H9 (cell line): Measurements from ENCODE around the gene CDH13. TPM values are rescaled to one million over a fixed set of nuclear protein-coding genes. Genes with fewer than 3 reads are reported as not detected.
A peak's percentile ranks its signal among the peaks of the same experiment; 100 is the strongest.

Experiments
- DNase-seq: peaks from one replicate; pipeline ENCODE4 v3.0.0-alpha.2; 2017
- H2AFZ ChIP-seq: one replicate; pipeline ENCODE4 v1.6.1; 2013; ENCODE audit warnings: mild to moderate bottlenecking, low read length, control low read depth, moderate library complexity
- H2AK5ac ChIP-seq: 2 replicates; pipeline ENCODE4 v1.6.1; 2013; ENCODE audit warnings: low read length, control low read depth, mixed read lengths; ENCODE audit not compliant: insufficient read length
- H2BK120ac ChIP-seq: one replicate; pipeline ENCODE4 v1.6.1; 2013; ENCODE audit warnings: low read depth, mild to moderate bottlenecking, low read length, control low read depth, inconsistent platforms; ENCODE audit not compliant: poor library complexity, severe bottlenecking
- H2BK12ac ChIP-seq: 2 replicates; pipeline ENCODE4 v1.6.1; 2013; ENCODE audit warnings: low read length, control low read depth, mixed read lengths, low read depth; ENCODE audit not compliant: insufficient read length
- H2BK15ac ChIP-seq: 2 replicates; pipeline ENCODE4 v1.6.1; 2013; ENCODE audit warnings: low read depth, low read length, control low read depth
- H2BK20ac ChIP-seq: one replicate; pipeline ENCODE4 v1.6.1; 2013; ENCODE audit warnings: low read depth, mild to moderate bottlenecking, low read length, control low read depth, inconsistent platforms; ENCODE audit not compliant: poor library complexity, severe bottlenecking
- H2BK5ac ChIP-seq: 2 replicates; pipeline ENCODE4 v1.6.1; 2013; ENCODE audit warnings: low read length, control low read depth, mixed read lengths; ENCODE audit not compliant: insufficient read length
- H3K14ac ChIP-seq: 2 replicates; pipeline ENCODE4 v1.6.1; 2013; ENCODE audit warnings: low read length, control low read depth; ENCODE audit not compliant: insufficient read depth
- H3K18ac ChIP-seq: 2 replicates; pipeline ENCODE4 v1.6.1; 2013; ENCODE audit warnings: low read depth, mild to moderate bottlenecking, mixed read lengths, low read length, control low read depth; ENCODE audit not compliant: insufficient read length
- H3K23ac ChIP-seq: 2 replicates; pipeline ENCODE4 v1.6.1; 2013; ENCODE audit warnings: low read length, control low read depth, mixed read lengths, low read depth; ENCODE audit not compliant: insufficient read length
- H3K23me2 ChIP-seq: 2 replicates; pipeline ENCODE4 v1.6.1; 2013; ENCODE audit warnings: low read depth, mild to moderate bottlenecking, mixed read lengths, low read length, control low read depth; ENCODE audit not compliant: insufficient read length, poor library complexity, severe bottlenecking
- H3K27ac ChIP-seq: 2 replicates; pipeline ENCODE4 v1.5.1; 2013; ENCODE audit warnings: low read length, control low read depth, mixed read lengths, low read depth; ENCODE audit not compliant: insufficient read length
- H3K27me3 ChIP-seq: 2 replicates; pipeline ENCODE4 v1.6.1; 2013; ENCODE audit warnings: low read length, control low read depth, inconsistent platforms; ENCODE audit not compliant: insufficient read depth
- H3K4ac ChIP-seq: 2 replicates; pipeline ENCODE4 v1.6.1; 2013; ENCODE audit warnings: low read depth, mild to moderate bottlenecking, control low read depth, inconsistent platforms, low read length, moderate library complexity
- H3K4me1 ChIP-seq: 2 replicates; pipeline ENCODE4 v1.6.1; 2013; ENCODE audit warnings: low read length, control low read depth, inconsistent platforms; ENCODE audit not compliant: insufficient read depth
- H3K4me2 ChIP-seq: 2 replicates; pipeline ENCODE4 v1.6.1; 2013; ENCODE audit warnings: low read length, control low read depth, mixed read lengths; ENCODE audit not compliant: insufficient read length, insufficient read depth
- H3K56ac ChIP-seq: 2 replicates; pipeline ENCODE4 v1.6.1; 2013; ENCODE audit warnings: low read depth, mild to moderate bottlenecking, mixed read lengths, low read length, control low read depth; ENCODE audit not compliant: insufficient read length
- H3K79me1 ChIP-seq: 2 replicates; pipeline ENCODE4 v1.6.1; 2013; ENCODE audit warnings: low read depth, mild to moderate bottlenecking, moderate library complexity, low read length, control low read depth, inconsistent platforms; ENCODE audit not compliant: insufficient read depth, poor library complexity, severe bottlenecking
- H3K79me2 ChIP-seq: 2 replicates; pipeline ENCODE4 v1.6.1; 2013; ENCODE audit warnings: low read length, control low read depth, inconsistent platforms; ENCODE audit not compliant: insufficient read depth
- H3K9ac ChIP-seq: 2 replicates; pipeline ENCODE4 v1.6.1; 2013; ENCODE audit warnings: low read length, control low read depth, mixed read lengths; ENCODE audit not compliant: insufficient read length; ENCODE audit errors: extremely low read depth
- H3K9me3 ChIP-seq: one replicate; pipeline ENCODE4 v1.6.1; 2013; ENCODE audit warnings: low read depth, low read length, inconsistent platforms; ENCODE audit not compliant: control insufficient read depth
- H3T11ph ChIP-seq: one replicate; pipeline ENCODE4 v1.6.1; 2013; ENCODE audit warnings: mild to moderate bottlenecking, low read length, control low read depth, inconsistent platforms
- H4K20me1 ChIP-seq: one replicate; pipeline ENCODE4 v1.6.1; 2013; ENCODE audit not compliant: control insufficient read depth, insufficient read length, insufficient read depth
- H4K5ac ChIP-seq: 2 replicates; pipeline ENCODE4 v1.6.1; 2013; ENCODE audit warnings: low read depth, mild to moderate bottlenecking, mixed read lengths, low read length, control low read depth; ENCODE audit not compliant: insufficient read length
- H4K8ac ChIP-seq: replicated peaks from 2 replicates; pipeline ENCODE4 v1.6.1; 2013; ENCODE audit warnings: low read length, control low read depth, mixed read lengths, low read depth; ENCODE audit not compliant: insufficient read length
- H4K91ac ChIP-seq: 2 replicates; pipeline ENCODE4 v1.6.1; 2013; ENCODE audit warnings: low read depth, mild to moderate bottlenecking, moderate library complexity, mixed read lengths, low read length, control low read depth; ENCODE audit not compliant: insufficient read length
- H3K27ac Mint-ChIP-seq, 3 experiments: 2 replicates in 2 of 3; 3 replicates in 1 of 3; pipeline ENCODE4 v1.8.0; 2020 to 2021; ENCODE audit warnings: mixed read lengths in 3 of 3, mild to moderate bottlenecking in 1 of 3, moderate library complexity in 1 of 3
- H3K27me3 Mint-ChIP-seq: 2 replicates; pipeline ENCODE4 v1.8.0; 2021; ENCODE audit warnings: low read depth, mild to moderate bottlenecking, moderate library complexity, mixed read lengths
- H3K36me3 Mint-ChIP-seq, 3 experiments: 2 replicates in 2 of 3; 3 replicates in 1 of 3; pipeline ENCODE4 v1.8.0; 2020 to 2021; ENCODE audit warnings: low read depth in 3 of 3, mixed read lengths in 3 of 3; ENCODE audit not compliant: insufficient read depth in 1 of 3
- H3K4me1 Mint-ChIP-seq, 2 experiments: 2 replicates each; pipeline ENCODE4 v1.8.0; 2020; ENCODE audit warnings: mixed read lengths in 2 of 2
- H3K4me3 Mint-ChIP-seq, 2 experiments: 2 replicates in 1 of 2; 3 replicates in 1 of 2; pipeline ENCODE4 v1.8.0; 2020 to 2021; ENCODE audit warnings: mild to moderate bottlenecking in 2 of 2, mixed read lengths in 2 of 2, moderate library complexity in 1 of 2
- H3K9me3 Mint-ChIP-seq, 2 experiments: 2 replicates in 1 of 2; 3 replicates in 1 of 2; pipeline ENCODE4 v1.8.0; 2020; ENCODE audit warnings: mild to moderate bottlenecking in 2 of 2, mixed read lengths in 2 of 2, moderate library complexity in 1 of 2
- CTCF ChIP-seq: fragments of 200-600 bp; sonication (generic); conservative IDR thresholded peaks from 3 replicates; pipeline ENCODE4 v1.8.0; 2021; ENCODE audit warnings: antibody characterized with exemption, mild to moderate bottlenecking
- WGBS: extraction: QIAGEN DNeasy Blood & Tissue Kit; methylation state at CpG from one replicate; pipeline ENCODE4 v1.1.7; 2013; ENCODE audit warnings: missing lambda C conversion rate, low lambda C conversion rate, mixed read lengths; ENCODE audit not compliant: insufficient read length; ENCODE audit errors: extremely low coverage; 5-methylcytosine and 5-hydroxymethylcytosine counted together
- total RNA-seq: library from RNA; stranded (reverse); gene quantifications from 2 replicates; pipeline ENCODE4 v1.2.1, GENCODE V29; 2021

The CDH13 gene
- total RNA-seq, 1 experiment from 2014 or later = 1.5 TPM

- Histone ChIP-seq H4K20me1 (no peaks in the 10 kb centered on the region), H2BK15ac (no peak overlapping the region), H3K9me3 (no peaks in the 10 kb centered on the region), H3K4me2 (no peak overlapping the region), H3K56ac (no peak overlapping the region), H2AK5ac (no peak overlapping the region), H3K4me1 (no peaks in the 10 kb centered on the region), H4K8ac (no peak overlapping the region), H2AFZ (no peak overlapping the region), H3K4ac (no peak overlapping the region), H3K9ac (no peak overlapping the region), H3K14ac (0 out of 2 replicates have a peak overlapping the region, but pooled peaks have one; percentile 48), H3T11ph (no peak overlapping the region), H3K79me2 (no peaks in the 10 kb centered on the region; the same call in 1 of the 2 replicates), H4K5ac (no peak overlapping the region), H2BK5ac (no peak overlapping the region), H2BK120ac (no peak overlapping the region), H3K23me2 (no peaks in the 10 kb centered on the region), H4K91ac (no peak overlapping the region), H3K23ac (no peak overlapping the region), H3K27ac (no peak overlapping the region), H2BK20ac (no peak overlapping the region), H3K18ac (no peak overlapping the region), H3K79me1 (no peaks in the 10 kb centered on the region), H3K27me3 (no peaks in the 10 kb centered on the region), H2BK12ac (no peak overlapping the region)
- TF ChIP-seq CTCF = no peak
- peaks cover 0 to 2% of the 10 kb centered on the region in 2 experiments; a peak in 1 of 4 replicates for H3K4me1 Mint-ChIP-seq
- peaks cover 0 to 11% (median 2%) of the 10 kb centered on the region in 3 experiments; a peak in 6 of 7 replicates for H3K36me3 Mint-ChIP-seq
- H3K27me3 Mint-ChIP-seq = peaks cover 5% of the 10 kb centered on the region; the same call in 1 of the 2 replicates
- peaks cover 6 to 7% of the 10 kb centered on the region in 2 experiments for H3K9me3 Mint-ChIP-seq
- WGBS = no CpG with 5 or more reads among the region's 8 CpGs
- H3K27ac Mint-ChIP-seq = no peak overlapping the region; a peak in 1 of 7 replicates
- no peak overlapping the region for H3K4me3 Mint-ChIP-seq
- DNase-seq = no peak
Measured at GRCh38 chr16:83233153-83233552, 606.4 kb downstream of the CDH13 start.
